Pancreas (tissue), 10 donors: ENCODE measurements around the gene C18orf32. TPM values are rescaled to one million over a fixed set of nuclear protein-coding genes. Genes with fewer than 3 reads are reported as not detected.

ENCODE experiments used
- ATAC-seq, 4 donors: fragments of 200-7000 bp; cut with Tn5 transposase; one replicate each; pipeline versions ENCODE4 v1.8.0 to v1.9.1; 2020; ENCODE audit warnings: mild to moderate bottlenecking in 4 of 4, moderate library complexity in 4 of 4
- DNase-seq, 6 donors: peaks; one replicate each; pipeline ENCODE4 v3.0.0-alpha.2; 2020
- FAIRE-seq: peaks from 2 replicates; lab custom pipeline; 2012; peaks lifted over from hg19 to GRCh38; lab: Jason Lieb, UNC
- H3K27ac ChIP-seq, 4 donors: fragments of 200-600 bp; sonication (generic); 1 replicate in 3 of 4; 2 replicates in 1 of 4; pipeline versions ENCODE4 v1.5.0 to v1.8.0; 2020
- H3K27me3 ChIP-seq, 4 donors: fragments of 200-600 bp; one replicate each; pipeline ENCODE4 v1.8.0; 2021
- H3K36me3 ChIP-seq, 3 donors: fragments of 200-600 bp; sonication (generic) in 1 of 3; one replicate each; pipeline versions ENCODE4 v1.5.0 to v1.8.0; 2020 to 2021
- H3K4me1 ChIP-seq, 3 donors: fragments of 200-600 bp; one replicate each; pipeline ENCODE4 v1.8.0; 2021
- H3K4me3 ChIP-seq, 4 donors: fragments of 200-600 bp; sonication (generic) in 2 of 4; one replicate each; pipeline versions ENCODE4 v1.5.0 to v1.8.0; 2020 to 2021
- H3K9me3 ChIP-seq, 4 donors: fragments of 200-600 bp; one replicate each; pipeline ENCODE4 v1.8.0; 2021
- CTCF ChIP-seq, 4 donors: fragments of 200-600 bp; sonication (generic) in 3 of 4; IDR thresholded peaks; one replicate each; pipeline versions ENCODE4 v1.5.0 to v1.8.0; 2021; ENCODE audit warnings: antibody characterized with exemption in 4 of 4
- WGBS, 2 donors: extraction: QIAGEN DNeasy Blood & Tissue Kit; methylation state at CpG; one replicate each; pipeline ENCODE4 v1.1.7; 2013; 5-methylcytosine and 5-hydroxymethylcytosine counted together
- intact Hi-C, 3 donors: fragments of 100-400 bp; cut with DNase I; formaldehyde crosslinking; loops; one replicate each; pipeline versions ENCODE4 v1.11.1 to v1.14.2; 2022
- polyA plus RNA-seq, 2 donors: library from polyadenylated mRNA; stranded (reverse); fragments of 200-250 nt; gene quantifications; one replicate each; pipeline ENCODE4 v1.2.3, GENCODE V29; 2013
- total RNA-seq, 6 donors: library from RNA; stranded (reverse); fragmentation: NEBNext Ultra II Directional in 4 of 6; extraction: Animal tissue kit (Norgen Biotek cat#: 25700) in 4 of 6; gene quantifications; one replicate each; pipeline versions ENCODE4 v1.2.1 to v1.2.4, GENCODE V29; 2021 to 2023
- donor health status: healthy with polysubstance abuse.
- donor health status: DM: no; HTN: no; CAD: no; lungs with moderate emphysema.
- donor health status: DM: no; HTN: no; CAD: no.
- donor health status: control.
- donor health status: control.
- donor health status: Bipolar disorder and iron deficiency.
- donor health status: DM: yes; HTN: yes; CAD: no.
- donor health status: DM: no; HTN: no; CAD: no.
- donor health status: DM: no; HTN: no; CAD: no.
- donor health status: DM: yes; HTN: yes; CAD: no.

The C18orf32 gene
- total and polyA plus RNA-seq, 8 donors, result 19.5 to 49.7 (median 28.1) TPM

DNA sequence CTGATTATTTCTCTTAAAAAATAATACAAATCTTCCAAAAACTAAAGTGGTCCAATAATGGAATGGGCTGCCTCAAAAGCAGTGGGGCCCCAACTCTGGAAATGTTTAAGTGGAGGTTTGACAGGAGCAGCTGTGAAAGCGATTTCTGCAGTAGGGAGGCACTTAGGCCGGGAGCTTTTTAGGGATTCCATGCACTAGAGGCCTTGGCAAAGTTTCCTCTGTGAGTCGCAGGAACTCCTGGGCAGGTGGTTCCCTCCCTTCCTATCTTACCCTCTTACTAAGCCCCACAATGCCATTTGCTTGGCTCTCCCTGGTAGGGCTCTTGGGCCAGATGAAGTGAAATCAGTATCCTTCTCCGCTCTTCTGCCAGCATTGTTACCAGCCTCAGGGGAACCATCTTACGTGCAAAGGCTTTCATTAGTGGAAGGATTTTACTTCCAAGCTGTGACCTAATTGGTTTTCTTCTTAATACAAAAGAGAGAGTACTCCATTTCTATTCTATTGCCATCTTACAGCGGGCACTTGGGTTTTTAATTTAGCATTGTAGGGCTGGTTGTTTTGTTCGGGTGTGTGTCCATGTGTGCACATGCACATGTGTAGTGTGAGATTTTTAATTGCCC, 34.3 kb upstream of the C18orf32 start:
- WGBS, 2 donors, result 90% methylated on average over 7 of the region's 7 CpGs

DNA sequence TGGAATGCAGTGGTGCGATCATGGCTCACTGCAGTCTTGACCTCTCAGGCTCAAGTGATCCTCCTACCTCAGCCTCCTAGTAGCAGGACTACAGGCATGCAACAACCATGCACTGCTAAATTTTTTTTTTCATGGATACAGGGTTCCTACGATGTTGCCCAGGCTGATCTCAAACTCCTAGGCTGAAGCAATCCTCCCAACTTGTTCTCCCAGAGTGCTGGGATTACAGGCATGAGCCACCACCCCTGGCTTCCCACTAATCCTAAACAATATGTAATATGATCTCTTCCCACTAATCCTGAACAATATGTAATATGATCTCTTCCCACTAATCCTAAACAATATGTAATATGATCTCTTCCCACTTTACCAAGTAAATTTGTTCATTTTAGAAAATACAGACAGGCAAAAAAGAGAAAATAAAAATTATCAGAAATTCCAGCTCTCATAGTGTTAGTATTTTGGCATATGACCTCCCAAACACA, 33.7 kb upstream of the C18orf32 start:
- Histone ChIP-seq H3K4me1 (no peaks in the 10 kb centered on the region), H3K27me3 (no peaks in the 10 kb centered on the region), H3K4me3 (no peak overlapping the region), H3K9me3 (no peaks in the 10 kb centered on the region), H3K27ac (no peak overlapping the region), H3K36me3 (no peaks in the 10 kb centered on the region)
- no peak for TF ChIP-seq CTCF (IDR thresholded peaks at IDR 0.05)
- no peak for ATAC-seq
- 88% methylated on average over 2 of the region's 2 CpGs for WGBS, 2 donors
- intact Hi-C loops, result no loop called here
- FAIRE-seq, result no peak
- no peak for DNase-seq

More for the DNA sequence above, 34.3 kb upstream of the C18orf32 start:
- TF ChIP-seq CTCF (IDR thresholded peaks at IDR 0.05), result no peak
- H3K27ac ChIP-seq, result no peak overlapping the region
- intact Hi-C loops, result no loop called here
- H3K9me3 ChIP-seq, result no peaks in the 10 kb centered on the region
- H3K4me3 ChIP-seq, result no peak overlapping the region
- H3K36me3 ChIP-seq, result no peaks in the 10 kb centered on the region
- DNase-seq (no peak), ATAC-seq (no peak), FAIRE-seq (no peak)
- H3K4me1 ChIP-seq, result no peaks in the 10 kb centered on the region
- no peaks in the 10 kb centered on the region for H3K27me3 ChIP-seq

- H3K36me3 ChIP-seq, result no peaks in the 10 kb centered on the region
- no peak overlapping the region for H3K4me3 ChIP-seq
- no peaks in the 10 kb centered on the region for H3K9me3 ChIP-seq
- no peaks in the 10 kb centered on the region for H3K27me3 ChIP-seq
- intact Hi-C loops, result loop anchor here in 1 of 3 donors (10.0 kb wide), 1 partner anchor 335 kb away; no protein-coding TSS in a partner anchor
- no peak for FAIRE-seq
- no peak for ATAC-seq
- 76 to 77% methylated on average over 10 of the region's 10 CpGs for WGBS, 2 donors
- TF ChIP-seq CTCF (IDR thresholded peaks at IDR 0.05), result no peak
- DNase-seq, result no peak
- H3K27ac ChIP-seq, result no peak overlapping the region
- H3K4me1 ChIP-seq, result no peaks in the 10 kb centered on the region
These were observed 32.3 kb upstream of the C18orf32 start for GRCh38 chr18:49519101-49519971.

GRCh38 chr18:49517483-49517882, 30.4 kb upstream of the C18orf32 start:
- no peak for FAIRE-seq
- Histone ChIP-seq H3K9me3 (no peaks in the 10 kb centered on the region), H3K27ac (no peak overlapping the region), H3K36me3 (no peaks in the 10 kb centered on the region), H3K4me1 (no peaks in the 10 kb centered on the region), H3K4me3 (no peak overlapping the region), H3K27me3 (no peaks in the 10 kb centered on the region)
- intact Hi-C loops, result loop anchor here in 1 of 3 donors (10.0 kb wide), 1 partner anchor 337 kb away; no protein-coding TSS in a partner anchor
- 91 to 94% methylated on average over 2 of the region's 2 CpGs for WGBS, 2 donors
- no peak for DNase-seq
- no peak for ATAC-seq
- TF ChIP-seq CTCF (IDR thresholded peaks at IDR 0.05), result no peak
